C4-2B (cell line): Measurements from ENCODE around the gene SLC33A1.

ENCODE experiments used
- H3K27ac ChIP-seq: fragments of 450-650 bp; 2 replicates; pipeline ENCODE4 v1.5.1; 2017
- CTCF ChIP-seq: fragments of 450-650 bp; conservative IDR thresholded peaks from 2 replicates; pipeline ENCODE4 v1.5.1; 2017; ENCODE audit warnings: mild to moderate bottlenecking
- ZFX ChIP-seq: fragments of 450-650 bp; IDR thresholded peaks from 2 replicates; pipeline ENCODE4 v1.6.1; 2017

SLC33A1 gene

GRCh38 chr3:155778462-155778861 is 75.8 kb downstream of the SLC33A1 start:
- no peak overlapping the region for H3K27ac ChIP-seq
- TF ChIP-seq CTCF, result no peak
- TF ChIP-seq ZFX, result no peak

- H3K27ac ChIP-seq, result no peak overlapping the region
- TF ChIP-seq ZFX, result no peak
Observed at GRCh38 chr3:155772801-155773200, 81.4 kb downstream of the SLC33A1 start.

- TF ChIP-seq CTCF, result no peak
- TF ChIP-seq ZFX, result no peak
- no peak overlapping the region for H3K27ac ChIP-seq
Observed at GRCh38 chr3:155771126-155771525, 83.1 kb downstream of the SLC33A1 start.
